ENCODE results near the gene TEX101. TPM values are rescaled to one million over a fixed set of nuclear protein-coding genes. Genes with fewer than 3 reads are reported as not detected.
A peak's percentile ranks its signal among the peaks of the same experiment; 100 is the strongest.
"Not testable (repeated sequence)": the region's sequence is repeated elsewhere in the genome, so short reads cannot be mapped to it uniquely, and the experiment has no call there.

The TEX101 gene
- total RNA-seq, 1 experiment from 2014 or later = not detected

DNA sequence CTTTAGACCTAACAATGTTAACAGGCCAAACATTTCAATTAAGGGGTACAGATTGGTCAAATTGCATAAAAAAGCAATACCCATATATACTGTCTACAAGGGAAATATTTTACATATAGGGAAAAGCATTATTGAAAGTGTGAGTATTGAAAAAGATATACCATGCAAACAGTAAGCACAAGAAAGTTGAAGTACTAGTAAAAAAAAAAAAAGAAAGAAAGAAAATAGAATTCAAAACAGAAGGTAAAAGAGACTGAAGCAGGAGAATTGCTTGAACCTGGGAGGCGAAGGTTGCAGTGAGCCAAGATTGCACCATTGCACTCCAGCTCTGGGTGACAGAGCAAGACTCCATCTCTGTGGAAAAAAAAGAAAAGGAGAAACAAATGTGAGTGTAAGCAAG lies 5.3 kb upstream of the TEX101 start:
- no peak for DNase-seq (ENCODE audit: low read depth)
- in situ Hi-C loops (cut with HindIII; ENCODE audit: low pct_unique_long_range_greater_than_20kb, low sequenced_read_pairs) = no loop called here

DNA sequence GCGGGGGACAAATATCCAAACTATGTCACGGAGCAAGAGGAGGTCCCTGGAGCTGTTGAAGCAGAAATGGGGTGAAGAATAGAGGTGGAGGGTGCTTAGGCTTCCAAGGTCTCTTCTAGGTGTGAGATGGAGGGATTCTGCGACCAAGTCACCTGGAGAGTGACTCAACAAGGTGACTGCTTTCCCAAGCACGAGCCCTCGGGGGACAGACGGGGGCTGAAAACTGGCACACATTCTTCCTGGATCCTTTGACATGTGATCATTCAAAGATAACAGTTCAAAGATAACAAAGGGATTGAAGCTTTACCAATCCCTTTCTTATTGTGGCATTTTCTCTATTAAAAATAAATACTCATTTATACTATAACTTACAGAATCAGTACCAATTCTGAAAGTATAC lies 2.2 kb upstream of the TEX101 start:
- no peak for DNase-seq (ENCODE audit: low read depth)

DNA sequence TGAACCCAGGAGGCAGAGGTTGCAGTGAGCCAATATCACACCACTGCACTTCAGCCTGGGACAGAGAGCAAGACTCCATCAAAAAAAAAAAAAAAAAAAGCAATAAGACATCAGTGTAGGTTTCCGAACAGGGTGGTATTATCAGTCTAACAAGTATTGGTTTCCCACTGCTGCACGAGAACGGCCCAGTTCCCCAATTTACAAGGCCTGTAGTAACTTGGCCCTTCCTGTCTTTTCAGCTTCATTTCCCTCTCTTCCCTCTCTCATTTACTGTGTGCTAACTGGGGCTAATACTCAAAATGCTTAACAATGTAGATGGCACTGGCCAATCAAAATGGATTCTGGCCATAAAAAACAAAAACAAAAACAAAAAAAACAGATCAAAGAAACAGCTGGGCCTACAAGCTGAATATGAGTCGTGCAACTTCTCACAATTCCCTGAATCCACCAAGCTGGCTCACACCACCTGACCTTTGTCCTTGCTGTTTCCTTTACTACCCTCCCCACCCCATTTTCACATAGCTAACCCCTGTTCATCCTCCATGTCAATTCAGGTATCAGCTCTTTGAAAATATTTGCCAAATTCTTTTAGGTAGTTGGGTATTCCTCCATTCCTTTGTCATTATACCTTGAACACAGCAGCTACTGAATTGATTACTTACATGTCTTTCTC lies 2.4 kb downstream of the TEX101 start:
- no peak for DNase-seq (ENCODE audit: low read depth)
- in situ Hi-C loops (cut with HindIII; ENCODE audit: low pct_unique_long_range_greater_than_20kb, low sequenced_read_pairs) = no loop called here

More for the DNA sequence above, 2.2 kb upstream of the TEX101 start:
- in situ Hi-C loops (cut with HindIII; ENCODE audit: low pct_unique_long_range_greater_than_20kb, low sequenced_read_pairs) = no loop called here

DNA sequence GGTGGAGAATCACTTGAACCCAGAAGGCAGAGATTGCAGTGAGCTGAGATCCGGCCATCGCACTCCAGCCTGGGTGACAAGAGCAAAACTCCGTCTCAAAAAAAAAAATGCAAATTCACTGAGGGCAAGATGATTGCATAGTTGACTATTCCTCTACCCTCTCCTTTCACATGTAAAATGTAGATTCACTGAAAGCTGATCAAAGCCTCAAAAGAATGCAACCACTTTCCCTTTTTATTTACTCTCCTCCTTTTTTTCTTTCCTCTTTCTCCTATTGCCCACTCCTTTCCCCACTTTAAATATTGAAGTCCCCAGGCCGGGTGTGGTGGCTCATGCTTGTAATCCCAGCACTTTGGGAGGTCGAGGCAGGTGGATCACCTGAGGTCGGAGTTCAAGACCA lies 6.3 kb downstream of the TEX101 start:
- DNase-seq (ENCODE audit: low read depth) = no peak
- in situ Hi-C loops (cut with HindIII; ENCODE audit: low pct_unique_long_range_greater_than_20kb, low sequenced_read_pairs) = no loop called here

DNA sequence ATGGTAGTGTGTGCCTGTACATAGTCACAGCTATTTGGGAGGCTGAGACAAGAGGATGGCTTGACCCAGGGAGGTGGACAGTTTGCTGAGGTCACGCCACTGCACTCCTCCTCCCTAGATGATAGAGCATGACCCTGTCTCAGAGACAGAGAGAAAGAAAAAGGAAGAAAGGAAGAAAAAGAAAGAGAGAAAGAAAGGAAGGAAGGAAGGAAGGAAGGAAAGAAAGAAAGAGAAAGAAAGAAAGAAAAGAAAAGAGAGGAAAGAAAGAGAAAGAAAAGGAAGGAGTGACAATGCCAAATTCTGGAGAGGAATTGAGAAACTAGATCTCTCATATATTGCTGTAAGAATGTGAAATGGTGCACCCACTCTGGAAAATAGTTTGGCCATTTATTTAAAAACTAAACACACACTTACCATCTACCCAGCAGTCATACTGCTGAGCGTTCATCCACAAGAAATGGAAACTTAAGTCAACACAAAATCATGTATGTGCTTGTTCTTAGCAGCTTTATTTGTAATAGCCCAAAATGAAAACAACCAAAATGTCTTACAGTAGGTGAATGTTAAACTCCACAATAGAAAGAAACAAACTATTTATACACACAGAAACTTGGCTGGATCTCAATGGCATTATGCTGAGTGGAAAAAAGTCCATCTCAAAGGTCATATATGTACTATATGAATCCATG lies 7.5 kb downstream of the TEX101 start:
- in situ Hi-C loops (cut with HindIII; ENCODE audit: low pct_unique_long_range_greater_than_20kb, low sequenced_read_pairs) = no loop called here
- DNase-seq (ENCODE audit: low read depth) = no peak

DNA sequence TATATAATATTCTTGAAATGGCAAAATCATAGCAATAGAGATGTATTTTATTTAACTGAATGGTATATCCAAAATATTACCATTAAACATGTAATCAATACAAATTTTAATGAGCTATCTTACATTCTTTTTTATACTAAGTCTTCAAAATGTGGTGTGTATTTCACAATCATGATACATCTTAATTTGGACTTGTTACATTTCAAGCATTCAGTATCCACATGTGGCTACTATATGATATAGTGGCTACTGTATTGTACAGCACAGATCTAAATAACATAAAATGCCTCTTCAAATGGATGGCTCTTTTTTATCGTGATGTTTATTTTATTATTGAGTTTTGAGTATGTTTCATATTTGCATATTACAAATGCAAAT lies 8.0 kb downstream of the TEX101 start:
- in situ Hi-C loops (cut with HindIII; ENCODE audit: low pct_unique_long_range_greater_than_20kb, low sequenced_read_pairs) = no loop called here
- no peak for DNase-seq (ENCODE audit: low read depth)

DNA sequence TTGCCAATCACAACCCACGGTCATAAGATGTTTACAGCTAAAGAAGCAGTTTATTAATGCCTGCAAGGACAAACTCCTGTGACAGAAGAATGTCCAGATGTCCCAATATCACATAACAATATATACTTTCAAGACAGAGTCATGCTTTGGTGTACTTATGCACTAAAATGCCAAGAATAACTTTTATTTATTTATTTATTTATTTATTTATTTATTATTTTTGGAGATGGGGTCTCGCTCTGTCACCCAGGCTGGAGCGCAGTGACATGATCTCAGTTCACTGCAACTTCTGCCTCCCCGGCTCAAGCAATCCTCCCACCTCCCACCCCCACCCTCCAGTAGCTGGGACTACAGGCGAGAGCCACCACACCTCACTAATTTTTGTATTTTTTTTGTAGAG lies 9.1 kb downstream of the TEX101 start:
- in situ Hi-C loops (cut with HindIII; ENCODE audit: low pct_unique_long_range_greater_than_20kb, low sequenced_read_pairs) = no loop called here
- DNase-seq (ENCODE audit: low read depth) = no peak

DNA sequence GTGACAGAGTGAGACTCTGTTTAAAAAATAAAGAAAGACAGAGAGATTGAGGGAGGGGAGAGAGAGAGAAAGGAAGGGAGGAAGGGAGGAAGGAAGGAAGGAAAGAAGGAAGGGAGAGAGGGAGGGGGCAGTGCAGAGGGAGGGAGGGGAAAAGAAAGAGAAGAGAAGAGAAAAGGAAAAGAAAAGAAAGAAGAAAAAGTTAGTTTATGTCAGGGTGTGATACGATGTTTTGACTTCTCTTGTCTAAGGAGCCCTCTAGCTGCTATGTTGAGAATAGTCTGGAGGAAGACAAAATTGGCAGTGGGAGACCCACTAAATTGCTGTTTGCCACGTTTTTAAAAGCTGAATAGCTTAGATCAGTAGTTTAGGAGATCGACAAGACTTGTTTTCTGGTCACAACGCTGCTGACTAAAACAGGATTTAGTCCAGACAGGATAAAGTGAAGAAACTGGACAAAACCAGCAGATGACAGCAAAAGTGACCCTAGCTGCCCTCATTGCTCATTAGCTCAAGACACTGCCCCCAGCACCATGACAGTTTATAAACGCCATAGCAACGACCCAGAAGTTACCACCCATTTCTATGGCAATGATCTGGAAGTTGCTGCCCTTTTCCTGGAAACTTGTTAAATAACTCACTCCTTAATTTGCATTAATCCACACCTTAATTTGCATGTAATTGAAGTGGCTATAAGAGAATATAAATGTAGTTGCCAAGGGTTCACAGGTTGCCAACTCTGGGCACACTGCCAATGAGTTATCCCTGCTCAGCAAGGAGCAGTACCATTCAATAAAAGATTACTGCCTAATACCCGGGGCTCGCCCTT lies 11.1 kb downstream of the TEX101 start:
- peak; percentile 66 for DNase-seq (ENCODE audit: low read depth)

DNA sequence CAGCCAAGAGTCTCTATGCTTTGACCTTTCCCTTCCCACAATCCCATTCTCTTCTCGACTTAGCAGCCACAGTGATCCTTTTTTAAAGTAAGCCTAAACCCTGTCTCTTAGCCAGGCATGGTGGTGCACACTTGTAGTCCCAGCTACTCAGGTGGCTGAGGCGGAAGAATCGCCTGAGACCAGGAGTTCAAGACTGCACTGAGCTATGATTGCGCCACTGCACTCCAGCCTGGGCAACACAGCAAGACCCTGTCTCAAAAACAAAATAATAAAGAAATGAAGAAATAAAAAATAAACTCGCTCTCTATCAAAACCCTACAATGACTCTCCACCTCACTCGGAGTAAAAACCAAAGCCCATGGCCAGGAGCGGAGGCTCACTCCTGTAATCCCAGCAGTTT lies 14.7 kb downstream of the TEX101 start:
- no peak for DNase-seq (ENCODE audit: low read depth)
- in situ Hi-C loops (cut with HindIII; ENCODE audit: low pct_unique_long_range_greater_than_20kb, low sequenced_read_pairs) = loop anchor here (25.0 kb wide), 1 partner anchor 108 kb away; the partner anchor contains the start of genes ETHE1 and ZNF575

More for the DNA sequence above, 11.1 kb downstream of the TEX101 start:
- in situ Hi-C loops (cut with HindIII; ENCODE audit: low pct_unique_long_range_greater_than_20kb, low sequenced_read_pairs) = loop anchor here (25.0 kb wide), 1 partner anchor 112 kb away; the partner anchor contains the start of genes ETHE1 and ZNF575

DNA sequence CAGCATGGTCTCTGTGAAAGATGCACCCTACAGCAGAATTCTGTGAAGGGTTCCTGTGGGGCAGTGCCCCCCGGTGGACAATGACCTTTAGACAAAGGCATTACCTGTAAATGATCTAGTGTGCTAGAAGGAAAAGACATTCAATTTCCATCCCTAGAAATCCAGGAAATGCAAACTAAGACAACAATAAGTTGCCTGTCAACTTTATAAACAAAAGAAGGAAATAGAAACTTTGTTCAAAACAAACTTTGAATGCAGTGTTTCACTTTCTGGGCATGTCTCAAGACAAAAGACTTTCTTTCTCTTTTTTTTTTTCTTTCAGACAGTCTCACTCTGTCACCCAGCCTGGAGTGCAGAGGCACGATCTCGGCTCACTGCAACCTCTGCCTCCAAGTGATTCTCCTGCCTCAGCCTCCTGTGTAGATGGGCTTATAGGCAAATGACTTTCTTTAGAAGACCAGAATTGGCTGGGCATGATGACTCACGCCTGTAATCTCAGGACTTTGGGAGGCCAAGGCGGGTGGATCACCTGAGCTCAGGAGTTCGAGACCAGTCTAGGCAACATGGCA lies 15.5 kb downstream of the TEX101 start:
- in situ Hi-C loops (cut with HindIII; ENCODE audit: low pct_unique_long_range_greater_than_20kb, low sequenced_read_pairs) = loop anchor here (25.0 kb wide), 1 partner anchor 107 kb away; the partner anchor contains the start of genes ETHE1 and ZNF575
- no peak for DNase-seq (ENCODE audit: low read depth)

DNA sequence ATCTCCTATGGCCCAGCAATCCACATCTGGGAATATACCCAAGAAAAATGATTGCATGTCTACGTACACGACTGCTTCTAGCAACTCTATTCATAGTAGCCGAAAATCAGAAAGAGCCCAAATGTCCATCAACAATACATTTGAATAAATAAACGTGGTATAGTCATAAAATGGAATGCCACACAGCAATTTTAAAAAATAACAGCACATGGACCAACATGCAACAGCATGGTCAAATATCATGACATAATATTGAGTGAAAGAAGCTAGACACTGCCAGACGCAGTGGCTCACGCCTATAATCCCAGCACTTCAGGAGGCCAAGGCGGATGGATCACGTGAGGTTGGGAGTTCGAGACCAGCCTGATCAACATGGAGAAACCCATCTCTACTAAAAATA lies 16.3 kb downstream of the TEX101 start:
- no peak for DNase-seq (ENCODE audit: low read depth)
- in situ Hi-C loops (cut with HindIII; ENCODE audit: low pct_unique_long_range_greater_than_20kb, low sequenced_read_pairs) = loop anchor here (25.0 kb wide), 1 partner anchor 106 kb away; the partner anchor contains the start of genes ETHE1 and ZNF575

DNA sequence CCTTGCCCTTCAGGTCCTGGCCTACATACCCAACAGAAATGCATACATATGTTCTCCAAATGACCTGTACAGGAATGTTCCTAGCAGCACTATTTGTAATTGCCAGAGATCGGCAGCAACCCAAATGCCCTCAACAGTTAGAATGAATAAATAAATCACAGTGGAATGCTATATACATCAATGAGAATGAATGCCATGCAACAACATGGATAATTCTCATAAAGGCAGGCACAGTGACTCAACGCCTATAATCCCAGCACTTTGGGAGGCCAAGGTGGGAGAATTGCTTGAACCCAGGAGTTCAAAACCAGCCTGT lies 18.6 kb downstream of the TEX101 start:
- no peak for DNase-seq (ENCODE audit: low read depth)
- in situ Hi-C loops (cut with HindIII; ENCODE audit: low pct_unique_long_range_greater_than_20kb, low sequenced_read_pairs) = loop anchor here (25.0 kb wide), 1 partner anchor 104 kb away; the partner anchor contains the start of genes ETHE1 and ZNF575

DNA sequence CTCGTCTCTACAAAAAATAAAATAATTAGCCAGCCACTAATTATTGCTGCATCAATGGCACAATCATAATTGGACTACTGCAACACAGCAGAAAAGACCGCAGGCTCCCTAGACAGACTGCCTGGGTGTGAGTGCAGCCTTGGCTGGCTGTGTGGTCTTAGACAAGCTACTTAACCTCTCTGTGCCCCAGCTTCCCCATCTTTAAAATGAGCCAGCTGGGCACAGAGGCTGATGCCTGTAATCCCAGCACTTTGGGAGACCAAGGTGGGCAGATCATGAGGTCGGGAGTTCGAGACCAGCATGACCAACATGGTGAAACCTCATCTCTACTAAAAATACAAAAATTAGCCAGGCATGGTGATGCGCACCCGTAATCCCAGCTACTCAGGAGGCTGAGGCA lies 19.0 kb downstream of the TEX101 start:
- DNase-seq (ENCODE audit: low read depth) = no peak
- in situ Hi-C loops (cut with HindIII; ENCODE audit: low pct_unique_long_range_greater_than_20kb, low sequenced_read_pairs) = loop anchor here (25.0 kb wide), 1 partner anchor 104 kb away; the partner anchor contains the start of genes ETHE1 and ZNF575

DNA sequence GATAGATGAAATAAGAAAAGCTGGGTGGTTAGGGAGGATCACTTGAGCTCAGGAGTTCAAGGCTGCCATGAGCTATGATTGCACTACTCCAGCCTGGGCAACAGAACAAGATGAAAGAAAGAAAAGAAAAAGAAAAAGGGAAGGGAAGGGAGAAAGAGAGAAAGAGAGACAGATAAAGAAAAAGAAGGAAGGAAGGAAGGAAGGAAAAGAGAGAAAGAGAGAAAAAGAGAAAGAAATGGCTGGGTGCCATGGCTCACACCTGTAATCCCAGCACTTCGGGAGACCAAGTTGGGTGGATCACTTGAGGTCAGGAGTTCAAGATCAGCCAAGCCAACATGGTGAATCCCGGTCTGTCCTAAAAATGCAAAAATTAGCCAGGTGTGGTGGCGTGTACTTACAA lies 21.1 kb downstream of the TEX101 start:
- in situ Hi-C loops (cut with HindIII; ENCODE audit: low pct_unique_long_range_greater_than_20kb, low sequenced_read_pairs) = loop anchor here (25.0 kb wide), 1 partner anchor 102 kb away; the partner anchor contains the start of genes ETHE1 and ZNF575
- DNase-seq (ENCODE audit: low read depth) = no peak

DNA sequence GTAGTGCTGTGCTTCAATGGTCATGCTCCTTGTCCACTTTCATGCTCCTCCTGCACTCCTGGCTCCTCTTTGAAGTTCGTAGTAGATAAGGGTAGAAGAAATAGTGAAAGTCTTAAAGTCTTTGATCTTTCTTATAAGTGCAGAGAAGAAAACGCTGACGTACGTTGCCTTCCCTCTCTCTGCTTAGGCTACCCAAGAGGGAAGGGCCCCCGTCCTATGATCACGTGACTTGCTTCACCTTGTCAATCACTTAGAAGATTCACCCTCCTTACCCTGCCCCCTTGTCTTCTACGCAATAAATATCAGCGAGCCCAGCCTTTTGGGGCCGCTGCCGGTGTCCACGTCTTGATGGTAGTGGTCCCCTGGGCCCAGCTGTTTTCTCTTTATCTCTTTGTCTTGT lies 22.6 kb downstream of the TEX101 start:
- DNase-seq (ENCODE audit: low read depth) = not testable (repeated sequence)
- in situ Hi-C loops (cut with HindIII; ENCODE audit: low pct_unique_long_range_greater_than_20kb, low sequenced_read_pairs) = loop anchor here (25.0 kb wide), 1 partner anchor 100 kb away; the partner anchor contains the start of genes ETHE1 and ZNF575

DNA sequence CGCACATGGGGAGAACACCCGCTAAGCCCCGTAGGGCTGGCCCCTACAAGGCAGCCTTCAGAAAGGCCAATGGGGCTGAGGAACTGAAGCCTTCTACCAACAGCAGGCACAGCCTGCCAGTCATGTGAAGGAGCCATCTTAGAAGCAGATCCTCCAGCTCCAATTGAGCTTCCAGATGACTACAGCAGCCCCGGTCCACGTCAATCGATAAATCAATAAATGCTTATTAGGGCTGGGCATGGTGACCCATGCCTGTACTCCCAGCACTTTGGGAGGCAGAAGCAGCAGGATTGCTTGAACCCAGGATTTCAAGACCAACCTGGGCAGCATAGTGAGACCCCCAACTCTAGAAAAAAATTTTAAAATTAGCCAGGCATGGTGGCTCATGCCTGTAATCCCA lies 23.0 kb downstream of the TEX101 start:
- DNase-seq (ENCODE audit: low read depth) = no peak
- in situ Hi-C loops (cut with HindIII; ENCODE audit: low pct_unique_long_range_greater_than_20kb, low sequenced_read_pairs) = loop anchor here (25.0 kb wide), 1 partner anchor 100 kb away; the partner anchor contains the start of genes ETHE1 and ZNF575

DNA sequence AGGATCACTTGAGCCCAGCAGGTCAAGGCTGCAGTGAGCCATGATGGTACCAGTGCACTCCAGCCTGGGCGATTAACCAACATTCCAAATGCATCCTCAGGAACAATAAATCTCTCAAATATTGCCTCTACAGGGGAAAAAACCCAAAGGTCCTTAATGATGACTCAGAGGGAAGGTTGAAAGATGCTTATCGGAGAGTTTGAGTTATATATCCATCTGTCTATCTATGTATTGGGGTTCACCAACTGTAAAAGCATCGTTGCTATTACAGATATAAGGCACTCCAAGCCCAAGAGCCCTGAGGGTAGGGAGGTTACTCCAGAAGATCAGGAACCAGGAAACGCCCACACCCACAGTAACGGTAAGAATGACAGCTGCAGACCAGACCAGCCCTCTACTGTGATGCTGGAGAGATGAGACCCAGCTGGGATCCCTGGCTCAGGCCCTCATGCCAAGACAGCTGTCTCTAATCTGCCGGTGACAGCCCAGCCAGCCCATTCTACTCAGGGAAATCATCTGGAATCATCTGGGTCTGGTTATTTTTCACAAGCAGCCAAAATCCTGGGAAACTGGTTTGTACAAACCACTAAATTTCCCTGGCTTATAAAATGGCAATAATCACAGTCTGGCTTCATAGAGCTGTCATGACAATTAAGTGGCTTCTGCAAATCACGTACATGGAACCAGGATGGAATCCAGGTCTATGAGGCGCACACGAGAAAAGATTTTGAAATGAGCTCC lies 23.8 kb downstream of the TEX101 start:
- no peak for DNase-seq (ENCODE audit: low read depth)
- in situ Hi-C loops (cut with HindIII; ENCODE audit: low pct_unique_long_range_greater_than_20kb, low sequenced_read_pairs) = loop anchor here (25.0 kb wide), 1 partner anchor 99 kb away; the partner anchor contains the start of genes ETHE1 and ZNF575
